Gastrocnemius medialis (tissue), 4 donors: Measurements from ENCODE around the gene GINM1.

Source experiments
- CTCF ChIP-seq, 5 experiments: fragments of 450-650 bp in 3 of 5; fragments of 200-600 bp in 2 of 5; sonication (generic) in 2 of 5; IDR thresholded peaks in 4 of 5; conservative IDR thresholded peaks in 1 of 5; 1 replicate in 4 of 5; 2 replicates in 1 of 5; pipeline ENCODE4 v1.5.1; 2016 to 2019; ENCODE audit warnings: antibody characterized with exemption in 5 of 5, mild to moderate bottlenecking in 3 of 5, moderate library complexity in 3 of 5
- POLR2A ChIP-seq, 2 donors: fragments of 450-650 bp; IDR thresholded peaks; one replicate each; pipeline ENCODE4 v1.6.1; 2017; ENCODE audit warnings: antibody characterized with exemption in 2 of 2, mild to moderate bottlenecking in 2 of 2, moderate library complexity in 2 of 2

GRCh38 chr6:149559389-149559788, 6.8 kb upstream of the GINM1 start:
- TF ChIP-seq CTCF (IDR thresholded peaks at IDR 0.05 in 4 of 5, conservative IDR thresholded peaks at IDR 0.05 in 1 of 5) (no peak), POLR2A (IDR thresholded peaks at IDR 0.05) (no peak)
